Naive thymus-derived CD4-positive, alpha-beta T cell (primary cell): ENCODE results near the gene RFX6. TPM values are rescaled to one million over a fixed set of nuclear protein-coding genes. Genes with fewer than 3 reads are reported as not detected.

Experiments used
- ATAC-seq: fragments of 150-1000 bp; cut with Tn5 transposase; 2 replicates; pipeline ENCODE4 v1.10.0; 2021; ENCODE audit warnings: mild to moderate bottlenecking, moderate library complexity
- CTCF ChIA-PET: fragments of 350-600 bp; sonication (Branson Sonifier 250); formaldehyde crosslinking; loops from one replicate; lab custom pipeline; 2021; ENCODE audit warnings: antibody characterized with exemption; lab: Charles Lee
- POLR2A ChIA-PET: fragments of 350-600 bp; sonication (Branson Sonifier 250); formaldehyde crosslinking; loops from one replicate; lab custom pipeline; 2021; ENCODE audit warnings: antibody characterized with exemption, inconsistent platforms; lab: Charles Lee
- DNase-seq, 9 donors: peaks; one replicate each; pipeline versions ENCODE4 v3.0.0 to v3.0.0-alpha.2; 2020 to 2022; ENCODE audit warnings: mixed read lengths in 1 of 9
- H3K27ac ChIP-seq: one replicate; pipeline ENCODE4 v1.7.0; 2013; ENCODE audit warnings: mild to moderate bottlenecking, low read depth, low read length, moderate library complexity
- H3K27me3 ChIP-seq, 2 donors: one replicate each; pipeline ENCODE4 v1.7.0; 2013; ENCODE audit warnings: low read length in 2 of 2, mild to moderate bottlenecking in 2 of 2, moderate library complexity in 2 of 2; ENCODE audit not compliant: control insufficient read depth in 2 of 2, insufficient read depth in 2 of 2
- H3K36me3 ChIP-seq, 3 experiments: 1 replicate in 2 of 3; 2 replicates in 1 of 3; pipeline ENCODE4 v1.7.0; 2013; ENCODE audit warnings: low read length in 3 of 3, mild to moderate bottlenecking in 3 of 3, moderate library complexity in 1 of 3; ENCODE audit not compliant: insufficient read depth in 3 of 3, control insufficient read depth in 2 of 3
- H3K4me1 ChIP-seq, 2 donors: one replicate each; pipeline ENCODE4 v1.7.0; 2013; ENCODE audit warnings: low read length in 2 of 2, mild to moderate bottlenecking in 2 of 2, moderate library complexity in 1 of 2; ENCODE audit not compliant: control insufficient read depth in 2 of 2, insufficient read depth in 2 of 2
- H3K4me3 ChIP-seq: 2 replicates; pipeline ENCODE4 v1.7.0; 2013; ENCODE audit warnings: mild to moderate bottlenecking, low read length
- H3K9me3 ChIP-seq, 3 experiments: 1 replicate in 2 of 3; 2 replicates in 1 of 3; pipeline ENCODE4 v1.7.0; 2013; ENCODE audit warnings: low read length in 3 of 3; ENCODE audit not compliant: control insufficient read depth in 2 of 3
- H3K27ac Mint-ChIP-seq, 9 donors: one replicate each; pipeline ENCODE4 v1.8.0; 2020 to 2022; ENCODE audit warnings: mixed read lengths in 9 of 9, mild to moderate bottlenecking in 8 of 9, moderate library complexity in 5 of 9, inconsistent platforms in 2 of 9
- H3K27me3 Mint-ChIP-seq, 5 donors: one replicate each; pipeline ENCODE4 v1.8.0; 2021 to 2022; ENCODE audit warnings: mixed read lengths in 5 of 5, mild to moderate bottlenecking in 1 of 5
- H3K36me3 Mint-ChIP-seq, 5 donors: one replicate each; pipeline ENCODE4 v1.8.0; 2020 to 2022; ENCODE audit warnings: mixed read lengths in 5 of 5, mild to moderate bottlenecking in 3 of 5, inconsistent platforms in 1 of 5
- H3K4me1 Mint-ChIP-seq, 7 donors: one replicate each; pipeline ENCODE4 v1.8.0; 2020 to 2022; ENCODE audit warnings: mixed read lengths in 7 of 7, mild to moderate bottlenecking in 3 of 7, inconsistent platforms in 1 of 7
- H3K4me3 Mint-ChIP-seq, 10 donors: one replicate each; pipeline ENCODE4 v1.8.0; 2020 to 2022; ENCODE audit warnings: mild to moderate bottlenecking in 10 of 10, mixed read lengths in 10 of 10, moderate library complexity in 6 of 10, inconsistent platforms in 2 of 10
- H3K9me3 Mint-ChIP-seq, 11 donors: one replicate each; pipeline ENCODE4 v1.8.0; 2020 to 2022; ENCODE audit warnings: mixed read lengths in 11 of 11, mild to moderate bottlenecking in 4 of 11, inconsistent platforms in 1 of 11, moderate library complexity in 1 of 11
- intact Hi-C, 2 donors: fragments of 100-400 bp; cut with micrococcal nuclease; formaldehyde crosslinking; loops; one replicate each; pipeline ENCODE4 v1.15.1; 2023
- polyA plus RNA-seq, 2 donors: library from polyadenylated mRNA; unstranded; fragments of 300-500 nt; fragmentation: Illumina TruSeq; gene quantifications; one replicate each; pipeline ENCODE4 v1.2.3, GENCODE V29; 2021
- total RNA-seq, 6 experiments: library from RNA in 5 of 6; stranded (reverse) in 5 of 6; gene quantifications; 1 replicate in 5 of 6; 2 replicates in 1 of 6; pipeline ENCODE4 v1.2.3 and lab custom pipeline; 2021 to 2026

RFX6 gene
- total and polyA plus RNA-seq, 7 experiments from 2014 or later, result not detected

- ATAC-seq (no peak), DNase-seq (no peak)
- Histone ChIP-seq H3K9me3 (no peaks in the 10 kb centered on the region), H3K4me1 (no peaks in the 10 kb centered on the region), H3K27me3 (no peaks in the 10 kb centered on the region), H3K4me3 (no peak overlapping the region), H3K27ac (no peak overlapping the region), H3K36me3 (no peaks in the 10 kb centered on the region)
- POLR2A ChIA-PET, result no interaction called here
- Mint-ChIP-seq H3K36me3 (no peaks in the 10 kb centered on the region), H3K4me3 (no peak overlapping the region), H3K4me1 (no peaks in the 10 kb centered on the region), H3K27me3 (peaks cover 0 to 9% (median 5%) of the 10 kb centered on the region in 5 donors), H3K9me3 (peaks cover 0 to 6% (median 0%) of the 10 kb centered on the region in 11 donors), H3K27ac (no peak overlapping the region)
- CTCF ChIA-PET, result no interaction called here
- intact Hi-C loops, result loop anchor here in 1 of 2 donors (10.0 kb wide), 1 partner anchor 628 kb away; no protein-coding TSS in a partner anchor
These were observed 34.6 kb upstream of the RFX6 start for GRCh38 chr6:116842459-116842858.

- ChIA-PET CTCF (no interaction called here), POLR2A (no interaction called here)
- Histone ChIP-seq H3K27me3 (no peaks in the 10 kb centered on the region), H3K4me3 (no peak overlapping the region), H3K4me1 (no peaks in the 10 kb centered on the region), H3K27ac (no peak overlapping the region), H3K36me3 (no peaks in the 10 kb centered on the region), H3K9me3 (no peaks in the 10 kb centered on the region)
- DNase-seq, result no peak
- no peak overlapping the region for H3K4me3 Mint-ChIP-seq
- H3K27me3 Mint-ChIP-seq, result peaks cover 0 to 27% (median 7%) of the 10 kb centered on the region in 5 donors
- H3K4me1 Mint-ChIP-seq, result no peaks in the 10 kb centered on the region
- H3K27ac Mint-ChIP-seq, result no peak overlapping the region
- ATAC-seq, result no peak
- no peaks in the 10 kb centered on the region for H3K36me3 Mint-ChIP-seq
- intact Hi-C loops, result loop anchor here in 1 of 2 donors (5.0 to 10.0 kb wide), 3 partner anchors 65 to 632 kb away; no protein-coding TSS in a partner anchor
- peaks cover 0 to 10% (median 1%) of the 10 kb centered on the region in 11 donors for H3K9me3 Mint-ChIP-seq
These were observed 29.8 kb upstream of the RFX6 start for GRCh38 chr6:116847227-116847626.

- Mint-ChIP-seq H3K27me3 (peaks cover 0 to 3% (median 0%) of the 10 kb centered on the region in 5 donors), H3K36me3 (peaks cover 0 to 5% (median 0%) of the 10 kb centered on the region in 5 donors), H3K27ac (no peak overlapping the region), H3K4me1 (no peaks in the 10 kb centered on the region), H3K4me3 (no peak overlapping the region), H3K9me3 (peaks cover 0 to 57% (median 21%) of the 10 kb centered on the region in 11 donors)
- no peaks in the 10 kb centered on the region for H3K27me3 ChIP-seq
- POLR2A ChIA-PET, result no interaction called here
- H3K4me1 ChIP-seq, result no peaks in the 10 kb centered on the region
- no peak overlapping the region for H3K4me3 ChIP-seq
- no peak overlapping the region for H3K27ac ChIP-seq
- ATAC-seq (no peak), DNase-seq (no peak)
- intact Hi-C loops, result no loop called here
- peaks cover 0 to 12% (median 0%) of the 10 kb centered on the region in 3 experiments for H3K9me3 ChIP-seq
- no peaks in the 10 kb centered on the region for H3K36me3 ChIP-seq
- CTCF ChIA-PET, result interaction anchor here (0.6 kb wide), 1 partner anchor 12 kb away, joined by 3 read pairs; no protein-coding TSS in a partner anchor
These were observed 19.0 kb upstream of the RFX6 start for GRCh38 chr6:116858060-116858459.

- H3K4me3 ChIP-seq, result no peak overlapping the region
- Mint-ChIP-seq H3K9me3 (peaks cover 0 to 45% (median 14%) of the 10 kb centered on the region in 11 donors), H3K27ac (no peak overlapping the region), H3K4me1 (no peaks in the 10 kb centered on the region), H3K36me3 (peaks cover 0 to 5% (median 0%) of the 10 kb centered on the region in 5 donors), H3K27me3 (peaks cover 0 to 3% (median 0%) of the 10 kb centered on the region in 5 donors), H3K4me3 (no peak overlapping the region)
- no peaks in the 10 kb centered on the region for H3K27me3 ChIP-seq
- intact Hi-C loops, result no loop called here
- peaks cover 0 to 12% (median 0%) of the 10 kb centered on the region in 3 experiments for H3K9me3 ChIP-seq
- DNase-seq, result no peak
- no peak overlapping the region for H3K27ac ChIP-seq
- no peak for ATAC-seq
- no peaks in the 10 kb centered on the region for H3K36me3 ChIP-seq
- no peaks in the 10 kb centered on the region for H3K4me1 ChIP-seq
- CTCF ChIA-PET, result no interaction called here
- POLR2A ChIA-PET, result no interaction called here
These were observed 17.8 kb upstream of the RFX6 start for GRCh38 chr6:116859264-116859663.

- no peaks in the 10 kb centered on the region for H3K4me1 Mint-ChIP-seq
- ATAC-seq (no peak), DNase-seq (no peak)
- peaks cover 0 to 8% (median 0%) of the 10 kb centered on the region in 5 donors for H3K27me3 Mint-ChIP-seq
- H3K9me3 Mint-ChIP-seq, result peaks cover 0 to 15% (median 6%) of the 10 kb centered on the region in 11 donors
- Histone ChIP-seq H3K4me3 (no peak overlapping the region), H3K36me3 (no peaks in the 10 kb centered on the region), H3K27me3 (no peaks in the 10 kb centered on the region), H3K27ac (no peak overlapping the region), H3K4me1 (no peaks in the 10 kb centered on the region), H3K9me3 (no peaks in the 10 kb centered on the region)
- ChIA-PET CTCF (no interaction called here), POLR2A (no interaction called here)
- no peak overlapping the region for H3K4me3 Mint-ChIP-seq
- H3K36me3 Mint-ChIP-seq, result no peaks in the 10 kb centered on the region
- H3K27ac Mint-ChIP-seq, result no peak overlapping the region
- intact Hi-C loops, result no loop called here
These were observed 10.7 kb upstream of the RFX6 start for GRCh38 chr6:116866281-116866871.

GRCh38 chr6:116872771-116873170, 4.3 kb upstream of the RFX6 start:
- peaks cover 0 to 8% (median 0%) of the 10 kb centered on the region in 5 donors for H3K36me3 Mint-ChIP-seq
- intact Hi-C loops, result no loop called here
- peaks cover 5 to 16% (median 11%) of the 10 kb centered on the region in 7 donors for H3K4me1 Mint-ChIP-seq
- H3K9me3 ChIP-seq, result no peaks in the 10 kb centered on the region
- H3K27ac Mint-ChIP-seq, result no peak overlapping the region
- H3K27ac ChIP-seq, result no peak overlapping the region
- H3K4me1 ChIP-seq, result no peaks in the 10 kb centered on the region
- H3K27me3 Mint-ChIP-seq, result peaks cover 34 to 48% (median 38%) of the 10 kb centered on the region in 5 donors
- ATAC-seq (no peak), DNase-seq (no peak)
- ChIA-PET POLR2A (no interaction called here), CTCF (no interaction called here)
- no peaks in the 10 kb centered on the region for H3K36me3 ChIP-seq
- no peak overlapping the region for H3K4me3 Mint-ChIP-seq
- H3K27me3 ChIP-seq, result peaks cover 0 to 4% of the 10 kb centered on the region in 2 donors
- H3K4me3 ChIP-seq, result no peak overlapping the region
- peaks cover 0 to 15% (median 5%) of the 10 kb centered on the region in 11 donors for H3K9me3 Mint-ChIP-seq

- Mint-ChIP-seq H3K27me3 (peaks cover 39 to 58% (median 43%) of the 10 kb centered on the region in 5 donors), H3K9me3 (peaks cover 0 to 10% (median 5%) of the 10 kb centered on the region in 11 donors), H3K4me1 (peaks cover 5 to 17% (median 11%) of the 10 kb centered on the region in 7 donors), H3K27ac (no peak overlapping the region), H3K36me3 (peaks cover 0 to 8% (median 0%) of the 10 kb centered on the region in 5 donors), H3K4me3 (peak overlapping the region; percentile 7 to 70 (median 35))
- ATAC-seq (no peak), DNase-seq (no peak)
- ChIA-PET CTCF (no interaction called here), POLR2A (no interaction called here)
- Histone ChIP-seq H3K27me3 (peaks cover 0 to 4% of the 10 kb centered on the region in 2 donors), H3K27ac (no peak overlapping the region), H3K4me3 (no peak overlapping the region), H3K36me3 (no peaks in the 10 kb centered on the region), H3K9me3 (no peaks in the 10 kb centered on the region), H3K4me1 (no peaks in the 10 kb centered on the region)
- intact Hi-C loops, result no loop called here
These were observed 935 bp upstream of the RFX6 start for GRCh38 chr6:116876107-116876506.
